ENCODE results near the gene KRTAP5-8.
"Not testable (repeated sequence)": the region's sequence is repeated elsewhere in the genome, so short reads cannot be mapped to it uniquely, and the experiment has no call there.

The KRTAP5-8 gene

DNA sequence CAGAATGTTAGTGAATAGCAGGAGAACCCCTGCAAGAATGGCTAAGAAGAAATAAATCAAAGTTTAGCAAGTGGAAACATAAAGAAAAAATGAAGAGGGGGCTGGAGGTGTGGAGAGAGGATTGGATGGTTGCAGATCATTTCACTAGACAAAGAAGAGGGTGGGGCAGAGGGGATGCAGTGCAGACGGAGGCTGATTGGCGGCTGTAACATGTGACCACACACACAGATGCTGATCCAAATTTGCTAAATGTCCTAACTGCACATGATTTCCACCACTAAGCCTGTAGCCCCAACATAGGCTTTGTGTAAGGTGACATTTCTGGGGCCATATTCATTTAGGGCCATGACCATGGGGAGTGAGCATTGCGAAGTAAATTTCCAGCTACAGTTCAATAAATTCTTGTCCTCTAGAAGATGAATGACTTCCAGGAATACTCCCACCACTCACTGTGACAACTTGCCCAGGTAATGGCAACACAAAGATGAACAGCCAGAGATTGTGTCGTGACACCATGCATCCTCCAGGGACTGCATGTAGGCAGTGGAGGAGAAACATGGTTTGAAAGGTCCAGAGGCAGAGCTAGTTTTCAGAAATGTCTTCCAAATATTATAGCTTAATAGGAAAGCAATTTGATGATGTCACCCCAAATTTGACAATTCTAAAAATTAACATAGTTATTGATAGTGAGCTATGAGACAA is 38.0 kb downstream of the KRTAP5-8 start:
- DNase-seq (ENCODE audit: low read depth, low spot score), result no peak
- in situ Hi-C loops (cut with HindIII; ENCODE audit: low sequenced_read_pairs), result no loop called here
- TF ChIP-seq, protein P1, sequence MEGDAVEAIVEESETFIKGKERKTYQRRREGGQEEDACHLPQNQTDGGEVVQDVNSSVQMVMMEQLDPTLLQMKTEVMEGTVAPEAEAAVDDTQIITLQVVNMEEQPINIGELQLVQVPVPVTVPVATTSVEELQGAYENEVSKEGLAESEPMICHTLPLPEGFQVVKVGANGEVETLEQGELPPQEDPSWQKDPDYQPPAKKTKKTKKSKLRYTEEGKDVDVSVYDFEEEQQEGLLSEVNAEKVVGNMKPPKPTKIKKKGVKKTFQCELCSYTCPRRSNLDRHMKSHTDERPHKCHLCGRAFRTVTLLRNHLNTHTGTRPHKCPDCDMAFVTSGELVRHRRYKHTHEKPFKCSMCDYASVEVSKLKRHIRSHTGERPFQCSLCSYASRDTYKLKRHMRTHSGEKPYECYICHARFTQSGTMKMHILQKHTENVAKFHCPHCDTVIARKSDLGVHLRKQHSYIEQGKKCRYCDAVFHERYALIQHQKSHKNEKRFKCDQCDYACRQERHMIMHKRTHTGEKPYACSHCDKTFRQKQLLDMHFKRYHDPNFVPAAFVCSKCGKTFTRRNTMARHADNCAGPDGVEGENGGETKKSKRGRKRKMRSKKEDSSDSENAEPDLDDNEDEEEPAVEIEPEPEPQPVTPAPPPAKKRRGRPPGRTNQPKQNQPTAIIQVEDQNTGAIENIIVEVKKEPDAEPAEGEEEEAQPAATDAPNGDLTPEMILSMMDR (IDR thresholded peaks at IDR 0.05; ENCODE audit: low read depth, low read length), result no peak
- no peak overlapping the region for H3K4me3 ChIP-seq (ENCODE audit: low read depth, low read length)

DNA sequence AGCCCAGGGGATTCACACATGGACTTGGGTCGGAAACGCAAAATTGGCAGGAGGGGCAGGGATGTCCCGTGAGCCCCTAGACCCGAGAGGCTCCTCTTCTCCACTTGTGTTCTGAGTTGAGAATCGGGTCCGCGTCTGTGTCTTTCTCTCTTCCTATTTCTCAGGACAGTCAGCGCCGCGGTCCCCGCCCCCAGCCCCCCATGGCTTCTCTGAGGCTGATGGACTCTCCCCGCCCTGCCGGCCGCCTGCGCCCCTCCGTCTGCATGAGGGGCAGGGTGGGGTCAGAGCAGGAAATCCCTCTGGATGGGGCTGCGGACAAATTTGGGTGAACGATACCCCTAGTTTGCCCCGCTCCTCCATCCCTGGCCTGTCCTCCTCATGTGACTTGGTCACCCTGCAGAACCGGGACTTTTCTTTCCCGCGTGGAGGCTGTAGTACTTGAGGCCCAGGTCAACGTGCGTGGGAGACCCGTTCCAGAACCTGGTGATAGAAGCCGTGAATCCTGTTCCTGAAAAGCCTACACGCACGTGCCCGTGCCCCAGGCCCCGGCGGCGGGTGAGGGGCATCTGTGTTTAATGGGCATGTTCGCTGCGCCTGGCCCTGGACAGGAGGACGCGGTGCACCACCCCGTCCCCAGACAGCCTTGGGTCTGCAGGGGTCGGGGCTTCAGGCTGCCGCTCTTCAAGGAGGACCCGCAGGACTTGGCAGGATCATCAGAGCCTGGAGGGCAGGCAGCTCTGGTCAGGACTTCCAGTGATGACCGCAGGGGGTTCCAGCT is 39.1 kb downstream of the KRTAP5-8 start:
- in situ Hi-C loops (cut with HindIII; ENCODE audit: low sequenced_read_pairs); H3K4me3 ChIP-seq (ENCODE audit: low read depth, low read length); DNase-seq (ENCODE audit: low read depth, low spot score): not testable (repeated sequence)

DNA sequence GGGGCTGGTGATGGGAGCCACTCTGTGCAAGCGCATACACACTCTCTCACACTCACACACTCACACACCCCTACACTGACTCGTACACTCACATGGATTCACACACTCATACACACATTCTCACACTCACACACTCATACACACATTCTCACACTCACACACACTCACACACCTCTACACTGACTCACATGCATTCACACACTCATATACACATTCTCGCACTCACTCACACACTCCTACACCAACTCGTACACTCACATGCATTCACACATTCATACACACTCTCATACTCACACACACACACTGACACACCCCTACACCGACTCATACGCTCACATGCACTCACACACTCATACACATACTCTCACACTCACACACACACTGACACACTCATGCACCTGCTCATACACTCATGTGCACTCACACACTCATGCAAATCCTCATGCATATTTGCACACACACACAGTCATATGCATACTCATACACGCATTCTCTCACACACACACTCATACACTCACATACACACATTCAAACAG is 39.7 kb downstream of the KRTAP5-8 start:
- in situ Hi-C loops (cut with HindIII; ENCODE audit: low sequenced_read_pairs), result no loop called here
- H3K4me3 ChIP-seq (ENCODE audit: low read depth, low read length), result no peak overlapping the region
- no peak for DNase-seq (ENCODE audit: low read depth, low spot score)
- TF ChIP-seq, protein P1 (IDR thresholded peaks at IDR 0.05; ENCODE audit: low read depth, low read length), result no peak

DNA sequence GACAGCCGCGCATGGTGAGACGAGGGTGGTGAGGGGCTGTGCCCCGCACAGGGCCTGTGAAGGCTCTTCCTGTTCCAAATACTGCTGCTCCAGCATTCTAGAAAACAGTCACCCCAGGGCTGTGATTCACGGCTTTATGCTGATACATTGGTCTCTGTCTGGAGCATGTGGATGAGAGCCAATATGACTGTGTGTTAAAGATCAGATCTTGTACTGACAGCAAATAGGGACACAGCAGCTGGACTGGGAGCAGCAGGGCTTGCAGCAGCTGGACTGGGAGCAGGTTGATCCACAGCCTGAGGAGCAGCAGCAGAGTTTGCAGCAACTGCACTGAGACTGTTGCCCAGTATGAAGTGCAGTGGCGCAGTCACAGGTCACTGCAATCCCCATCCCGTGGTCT is 41.7 kb downstream of the KRTAP5-8 start:
- H3K4me3 ChIP-seq (ENCODE audit: low read depth, low read length); DNase-seq (ENCODE audit: low read depth, low spot score); in situ Hi-C loops (cut with HindIII; ENCODE audit: low sequenced_read_pairs): not testable (repeated sequence)

DNA sequence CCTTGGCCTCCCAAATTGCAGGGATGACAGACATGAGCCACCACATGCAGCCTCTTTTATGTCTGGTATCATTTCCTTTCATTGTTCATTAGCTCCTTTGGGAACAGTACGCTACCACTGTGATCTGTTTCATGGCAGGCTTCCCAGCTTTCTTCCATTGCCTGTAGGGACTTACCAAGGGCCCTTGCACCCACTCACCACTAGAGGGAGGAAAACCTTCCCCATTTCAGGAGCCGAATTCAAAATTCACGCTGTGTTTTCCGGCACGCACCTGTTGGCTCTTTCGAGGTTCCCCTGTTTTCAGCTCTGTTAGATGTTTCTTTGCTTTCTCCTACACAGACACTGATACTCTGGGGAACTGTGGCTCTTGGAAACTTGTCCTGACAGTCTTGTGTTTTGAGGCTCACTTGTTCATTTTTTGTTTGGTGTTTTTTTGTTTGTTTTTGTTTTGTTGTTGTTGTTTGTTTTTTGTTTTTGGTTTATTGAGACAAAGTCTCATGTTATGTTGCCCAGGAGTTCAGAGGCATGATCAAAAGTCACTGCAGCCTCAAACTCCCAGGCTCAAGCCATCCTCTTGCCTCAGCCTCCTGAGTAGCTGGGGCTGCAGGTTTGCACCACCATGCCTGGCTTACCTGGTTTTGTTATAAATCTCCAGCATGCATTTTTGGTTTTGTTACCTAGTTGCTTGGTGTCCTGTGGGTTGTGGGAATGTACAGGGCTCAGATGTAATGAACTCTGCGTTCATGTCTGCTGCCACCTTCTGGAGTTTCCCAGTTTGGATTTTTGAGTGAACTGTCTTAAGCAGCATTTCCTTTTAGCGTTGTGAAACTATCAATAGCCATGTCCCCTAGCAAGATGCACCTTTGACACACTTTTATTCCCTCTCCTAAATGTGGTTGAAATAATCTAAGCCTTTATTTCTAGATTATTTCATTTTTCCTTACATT is 42.5 kb downstream of the KRTAP5-8 start:
- TF ChIP-seq, protein P1 (IDR thresholded peaks at IDR 0.05; ENCODE audit: low read depth, low read length), result peak; percentile 96
- in situ Hi-C loops (cut with HindIII; ENCODE audit: low sequenced_read_pairs), result no loop called here
- no peak overlapping the region for H3K4me3 ChIP-seq (ENCODE audit: low read depth, low read length)
- DNase-seq (ENCODE audit: low read depth, low spot score), result peak; percentile 70

DNA sequence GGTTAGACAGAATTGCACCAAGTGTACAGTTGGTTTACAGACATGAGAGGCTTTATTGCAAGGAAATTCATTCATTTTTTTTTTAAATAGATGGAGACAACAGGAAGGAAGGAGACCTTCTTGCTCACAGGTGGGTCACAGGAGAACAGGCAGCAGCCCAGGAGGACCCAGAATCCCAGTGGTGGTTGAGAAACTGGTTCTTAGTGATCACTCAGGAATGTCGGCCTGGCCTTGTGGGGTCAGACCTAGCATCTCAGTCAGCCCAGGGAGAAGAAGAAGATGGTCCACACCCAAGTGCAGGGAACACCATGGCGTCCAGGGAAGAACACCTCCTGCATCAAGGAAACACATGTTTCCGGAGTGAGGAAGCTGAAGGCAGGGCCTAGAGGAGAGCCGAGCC is 44.0 kb downstream of the KRTAP5-8 start:
- in situ Hi-C loops (cut with HindIII; ENCODE audit: low sequenced_read_pairs), result no loop called here
- TF ChIP-seq, protein P1 (IDR thresholded peaks at IDR 0.05; ENCODE audit: low read depth, low read length), result no peak
- H3K4me3 ChIP-seq (ENCODE audit: low read depth, low read length), result no peak overlapping the region
- DNase-seq (ENCODE audit: low read depth, low spot score), result no peak

DNA sequence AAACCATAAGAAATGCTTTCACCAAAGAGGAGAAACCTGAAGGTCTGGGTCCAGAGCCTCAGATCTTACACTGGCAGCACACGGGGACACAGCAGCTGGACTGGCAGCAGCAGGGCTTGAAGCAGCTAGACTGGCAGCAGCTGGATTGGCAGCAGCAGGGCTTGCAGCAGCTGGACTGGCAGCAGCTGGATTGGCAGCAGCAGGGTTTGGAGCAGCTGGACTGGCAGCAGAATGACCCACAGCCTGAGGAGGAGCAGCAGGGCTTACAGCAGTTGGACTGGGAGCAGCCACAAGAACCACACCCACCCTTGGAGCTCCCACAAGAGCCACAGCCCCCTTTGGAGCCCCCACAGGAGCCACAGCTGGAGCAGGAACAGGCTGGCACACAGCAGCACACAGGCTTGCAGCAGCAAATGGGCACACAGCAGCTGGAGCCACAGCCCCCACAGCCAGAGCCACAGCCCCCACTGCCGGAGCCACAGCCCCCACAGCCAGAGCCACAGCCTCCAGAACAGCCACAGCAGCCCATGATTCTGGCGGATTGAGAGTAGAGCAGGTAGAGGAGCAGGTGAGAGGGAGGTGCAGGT is 44.6 kb downstream of the KRTAP5-8 start, which contains the start of gene KRTAP5-11:
KRTAP5-11 (minus strand) TSS at position 567 of the 587 bp plus-strand sequence; CDS start at position 529, 38 bp downstream.
- in situ Hi-C loops (cut with HindIII; ENCODE audit: low sequenced_read_pairs), result no loop called here
- no peak for DNase-seq (ENCODE audit: low read depth, low spot score)
- no peak within 1 kb of the TSS for H3K4me3 ChIP-seq (ENCODE audit: low read depth, low read length)
- TF ChIP-seq, protein P1 (IDR thresholded peaks at IDR 0.05; ENCODE audit: low read depth, low read length), result no peak

DNA sequence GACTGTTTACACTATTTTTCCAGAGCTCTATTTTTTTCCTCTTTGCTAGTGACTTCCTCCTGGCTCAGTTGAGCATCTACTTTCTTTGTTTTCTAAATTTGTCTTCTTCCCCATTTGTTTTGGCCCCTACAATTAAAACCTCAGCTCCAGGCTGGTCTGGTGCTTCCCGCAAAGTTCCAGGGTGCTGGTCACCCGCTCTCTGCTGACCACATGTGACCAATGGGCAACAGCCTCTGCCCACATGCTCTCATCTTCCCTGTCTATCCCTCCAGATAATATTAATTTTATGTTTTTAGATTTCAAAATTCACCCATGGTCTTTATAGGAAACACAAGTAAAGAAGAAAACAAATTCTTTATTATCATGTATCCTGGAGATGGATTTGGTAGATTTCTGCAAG is 45.1 kb downstream of the KRTAP5-8 start:
- DNase-seq (ENCODE audit: low read depth, low spot score); in situ Hi-C loops (cut with HindIII; ENCODE audit: low sequenced_read_pairs); H3K4me3 ChIP-seq (ENCODE audit: low read depth, low read length): not testable (repeated sequence)

DNA sequence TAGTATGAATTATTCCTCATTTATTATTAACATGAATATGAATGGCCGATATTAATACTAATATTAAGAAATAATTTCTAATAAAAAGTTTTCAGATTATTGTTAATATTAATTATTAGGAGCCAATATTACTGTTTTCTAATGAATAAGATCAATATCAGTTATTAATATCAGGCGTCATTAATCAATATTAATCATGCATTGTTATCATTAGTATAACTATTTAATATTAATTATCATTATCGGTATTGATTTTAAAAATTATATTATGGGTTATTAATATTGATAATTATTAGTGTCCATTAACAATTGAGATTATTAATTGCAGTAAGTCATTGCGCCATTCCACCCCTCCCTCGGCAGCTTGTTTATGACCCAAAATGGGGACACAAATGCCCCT is 47.8 kb downstream of the KRTAP5-8 start:
- H3K4me3 ChIP-seq (ENCODE audit: low read depth, low read length); DNase-seq (ENCODE audit: low read depth, low spot score); in situ Hi-C loops (cut with HindIII; ENCODE audit: low sequenced_read_pairs): not testable (repeated sequence)

DNA sequence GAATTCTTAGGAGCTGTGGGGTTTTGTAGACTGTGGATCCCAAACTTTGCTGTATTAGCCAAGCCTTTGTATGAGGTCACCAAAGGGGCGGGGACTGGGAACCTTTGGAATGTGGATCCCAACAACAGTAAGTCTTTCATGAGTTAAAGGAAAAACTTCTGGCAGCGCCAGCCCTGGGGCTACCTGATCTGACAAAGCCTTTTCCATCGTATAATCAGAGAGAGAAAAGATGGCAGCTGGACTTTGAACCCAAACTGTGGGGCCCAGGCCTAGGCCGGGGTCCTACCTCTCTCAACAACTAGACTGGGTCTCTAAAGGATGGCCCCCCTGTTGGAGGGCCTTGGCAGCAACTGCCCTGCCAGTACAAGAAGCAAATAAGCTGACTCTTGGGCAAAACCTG is 50.5 kb downstream of the KRTAP5-8 start:
- H3K4me3 ChIP-seq (ENCODE audit: low read depth, low read length); DNase-seq (ENCODE audit: low read depth, low spot score); in situ Hi-C loops (cut with HindIII; ENCODE audit: low sequenced_read_pairs): not testable (repeated sequence)
